SU-DHL-6 (cell line): ENCODE results near the gene SCN5A.

Experiments used
- H2AFZ ChIP-seq: fragments of 200-600 bp; sonication (generic); 2 replicates; pipeline ENCODE4 v1.6.1; 2014; ENCODE audit warnings: low read depth, mild to moderate bottlenecking, moderate library complexity, mixed read lengths, antibody characterized with exemption, low read length; ENCODE audit not compliant: severe bottlenecking
- H3F3A ChIP-seq: fragments of 200-600 bp; shearing (Covaris generic); 2 replicates; pipeline ENCODE4 v1.6.0; 2016; ENCODE audit warnings: antibody characterized with exemption, mild to moderate bottlenecking; ENCODE audit not compliant: insufficient read depth
- H3K27ac ChIP-seq: fragments of 200-600 bp; sonication (generic); 2 replicates; pipeline ENCODE4 v1.5.1; 2016; ENCODE audit warnings: low read depth, mild to moderate bottlenecking, low read length, moderate library complexity, mixed read lengths
- H3K27me3 ChIP-seq: fragments of 200-600 bp; sonication (generic), shearing (Covaris generic); 2 replicates; pipeline ENCODE4 v1.6.0; 2014; ENCODE audit warnings: mild to moderate bottlenecking, low read length
- H3K36me3 ChIP-seq: fragments of 200-600 bp; sonication (generic); 2 replicates; pipeline ENCODE4 v1.6.1; 2014; ENCODE audit warnings: mild to moderate bottlenecking, low read length, mixed read lengths
- H3K4me2 ChIP-seq: fragments of 300-600, 200-600 bp; shearing (Covaris generic), sonication (generic); 2 replicates; pipeline ENCODE4 v1.6.0; 2014; ENCODE audit warnings: low read length, low read depth, mild to moderate bottlenecking; ENCODE audit not compliant: poor library complexity, severe bottlenecking
- H3K4me3 ChIP-seq: fragments of 200-600 bp; sonication (generic); 2 replicates; pipeline ENCODE4 v1.5.1; 2014; ENCODE audit warnings: antibody characterized with exemption, low read length, mild to moderate bottlenecking, mixed read lengths; ENCODE audit not compliant: insufficient read depth, poor library complexity, severe bottlenecking
- H3K79me2 ChIP-seq: fragments of 200-600 bp; sonication (generic); 2 replicates; pipeline ENCODE4 v1.6.1; 2014; ENCODE audit warnings: mild to moderate bottlenecking, low read length, moderate library complexity; ENCODE audit not compliant: insufficient read depth
- H3K9ac ChIP-seq: fragments of 200-600 bp; sonication (generic); 2 replicates; pipeline ENCODE4 v1.7.0; 2014; ENCODE audit warnings: mild to moderate bottlenecking, low read length
- H3K9me2 ChIP-seq: fragments of 200-600 bp; sonication (generic); replicated peaks from 2 replicates; pipeline ENCODE4 v1.6.1; 2014; ENCODE audit warnings: low read length; ENCODE audit not compliant: insufficient read depth
- H3K9me3 ChIP-seq: fragments of 200-600 bp; sonication (generic); 2 replicates; pipeline ENCODE4 v1.6.1; 2014; ENCODE audit warnings: low read length, mixed read lengths; ENCODE audit not compliant: insufficient read depth
- H4K20me1 ChIP-seq: fragments of 200-600 bp; sonication (generic); 2 replicates; pipeline ENCODE4 v1.6.1; 2014; ENCODE audit warnings: low read depth, mild to moderate bottlenecking, antibody characterized with exemption, low read length, moderate library complexity, mixed read lengths
- CTCF ChIP-seq: fragments of 200-600 bp; sonication (generic); IDR thresholded peaks from one replicate; pipeline ENCODE4 v1.5.1; 2017; ENCODE audit warnings: antibody characterized with exemption, mild to moderate bottlenecking, low read length, moderate library complexity; ENCODE audit not compliant: insufficient read depth, poor library complexity, severe bottlenecking
- EZH2phosphoT487 ChIP-seq: fragments of 200-600 bp; sonication (generic), shearing (Covaris generic); conservative IDR thresholded peaks from 2 replicates; pipeline ENCODE4 v1.6.1; 2018; ENCODE audit warnings: mild to moderate bottlenecking, antibody characterized with exemption, low read length, moderate library complexity, mixed read lengths

Gene SCN5A

GRCh38 chr3:38562467-38562925 lies 87.0 kb downstream of the SCN5A start:
- no peak overlapping the region for H3K4me3 ChIP-seq
- no peak overlapping the region for H2AFZ ChIP-seq
- H3F3A ChIP-seq: no peaks in the 10 kb centered on the region
- no peak overlapping the region for H3K9ac ChIP-seq
- no peaks in the 10 kb centered on the region for H3K79me2 ChIP-seq
- no peaks in the 10 kb centered on the region for H3K9me2 ChIP-seq
- H3K36me3 ChIP-seq: no peaks in the 10 kb centered on the region
- no peaks in the 10 kb centered on the region for H3K27me3 ChIP-seq
- H3K27ac ChIP-seq: no peak overlapping the region
- no peaks in the 10 kb centered on the region for H4K20me1 ChIP-seq
- no peak for TF ChIP-seq EZH2phosphoT487
- TF ChIP-seq CTCF: no peak
- H3K4me2 ChIP-seq: no peak overlapping the region
- no peaks in the 10 kb centered on the region for H3K9me3 ChIP-seq

- H2AFZ ChIP-seq: no peak overlapping the region
- no peak overlapping the region for H3K9ac ChIP-seq
- no peaks in the 10 kb centered on the region for H3K9me3 ChIP-seq
- TF ChIP-seq EZH2phosphoT487 (no peak), CTCF (no peak)
- no peak overlapping the region for H3K4me2 ChIP-seq
- H3F3A ChIP-seq: no peaks in the 10 kb centered on the region
- H3K36me3 ChIP-seq: no peaks in the 10 kb centered on the region
- H3K9me2 ChIP-seq: no peaks in the 10 kb centered on the region
- H3K27ac ChIP-seq: no peak overlapping the region
- H3K4me3 ChIP-seq: no peak overlapping the region
- H3K27me3 ChIP-seq: no peaks in the 10 kb centered on the region
- H4K20me1 ChIP-seq: no peaks in the 10 kb centered on the region
- H3K79me2 ChIP-seq: no peaks in the 10 kb centered on the region
These were observed 87.6 kb downstream of the SCN5A start for GRCh38 chr3:38561746-38562466.

- H3K27ac ChIP-seq: no peak overlapping the region
- H3K27me3 ChIP-seq: no peaks in the 10 kb centered on the region
- H3K9me3 ChIP-seq: no peaks in the 10 kb centered on the region
- no peaks in the 10 kb centered on the region for H4K20me1 ChIP-seq
- H3K9ac ChIP-seq: no peak overlapping the region
- H3K4me3 ChIP-seq: no peak overlapping the region
- H3K4me2 ChIP-seq: no peak overlapping the region
- no peaks in the 10 kb centered on the region for H3K79me2 ChIP-seq
- TF ChIP-seq EZH2phosphoT487: no peak
- TF ChIP-seq CTCF: no peak
- no peaks in the 10 kb centered on the region for H3K36me3 ChIP-seq
- H3F3A ChIP-seq: no peaks in the 10 kb centered on the region
- no peaks in the 10 kb centered on the region for H3K9me2 ChIP-seq
- no peak overlapping the region for H2AFZ ChIP-seq
These were observed 88.3 kb downstream of the SCN5A start for GRCh38 chr3:38560996-38561717.
